Skin of body (tissue), 2 donors: Measurements from ENCODE around the gene TAC3. TPM values are rescaled to one million over a fixed set of nuclear protein-coding genes. Genes with fewer than 3 reads are reported as not detected.
"Not testable (repeated sequence)": the region's sequence is repeated elsewhere in the genome, so short reads cannot be mapped to it uniquely, and the experiment has no call there.

ENCODE experiments used
- DNase-seq: peaks from one replicate; lab custom pipeline; 2025; lab: John Stamatoyannopoulos, UW
- total RNA-seq: library from RNA; depleted of rRNA; stranded (reverse); fragments of >200 nt; gene quantifications from one replicate; pipeline ENCODE4 v1.2.3, GENCODE V29; 2014

Gene TAC3
- not detected for total RNA-seq

- no peak for DNase-seq
These were observed at the start of gene TAC3 for GRCh38 chr12:57016348-57016747. Gene TAC3 (minus strand): TSS chr12:57016529. CDS start chr12:57015797, 732 bp downstream.

- no peak for DNase-seq
These were observed 47.8 kb upstream of the TAC3 start for GRCh38 chr12:57063991-57064685.

- no peak for DNase-seq
These were observed 42.1 kb upstream of the TAC3 start for GRCh38 chr12:57058454-57058853.

GRCh38 chr12:57057067-57057751, 40.9 kb upstream of the TAC3 start:
- no peak for DNase-seq

GRCh38 chr12:57055824-57056223, 39.5 kb upstream of the TAC3 start:
- no peak for DNase-seq

GRCh38 chr12:57053901-57054300, 37.6 kb upstream of the TAC3 start:
- not testable (repeated sequence) for DNase-seq

GRCh38 chr12:57053146-57053545, 36.8 kb upstream of the TAC3 start:
- DNase-seq = not testable (repeated sequence)

GRCh38 chr12:57051011-57051410, 34.7 kb upstream of the TAC3 start:
- no peak for DNase-seq

- no peak for DNase-seq
These were observed 33.6 kb upstream of the TAC3 start, which contains the start of gene MYO1A for GRCh38 chr12:57049890-57050289. Gene MYO1A (minus strand): TSS chr12:57050129. CDS start chr12:57048323, 1,806 bp downstream.

- DNase-seq = no peak
These were observed 32.8 kb upstream of the TAC3 start for GRCh38 chr12:57049119-57049446.

GRCh38 chr12:57048423-57049118, 32.2 kb upstream of the TAC3 start:
- DNase-seq = no peak

GRCh38 chr12:57047981-57048380, 31.7 kb upstream of the TAC3 start:
- DNase-seq = no peak

GRCh38 chr12:57046947-57047890, 30.9 kb upstream of the TAC3 start:
- no peak for DNase-seq

- no peak for DNase-seq
These were observed 29.9 kb upstream of the TAC3 start for GRCh38 chr12:57046086-57046791.

- no peak for DNase-seq
These were observed 28.6 kb upstream of the TAC3 start for GRCh38 chr12:57044889-57045288.

GRCh38 chr12:57044468-57044867, 28.1 kb upstream of the TAC3 start:
- DNase-seq = no peak

- no peak for DNase-seq
These were observed 26.4 kb upstream of the TAC3 start for GRCh38 chr12:57042695-57043094.

- DNase-seq = no peak
These were observed 24.4 kb upstream of the TAC3 start for GRCh38 chr12:57040750-57041149.

- no peak for DNase-seq
These were observed 23.9 kb upstream of the TAC3 start for GRCh38 chr12:57040211-57040610.

GRCh38 chr12:57039016-57039798, 22.9 kb upstream of the TAC3 start:
- no peak for DNase-seq
